Brain microvascular endothelial cell (primary cell): ENCODE data around the gene GGACT.

Experiments
- DNase-seq: peaks from one replicate; pipeline ENCODE4 v3.0.0-alpha.2; 2020
- H3K27ac ChIP-seq: fragments of 250-450 bp; sonication (Bioruptor Pico); 2 replicates; pipeline ENCODE4 v1.5.1; 2020; ENCODE audit warnings: mild to moderate bottlenecking, moderate library complexity
- H3K27me3 ChIP-seq: fragments of 250-450 bp; sonication (Bioruptor Pico); replicated peaks from 2 replicates; pipeline ENCODE4 v1.5.1; 2020; ENCODE audit warnings: mild to moderate bottlenecking
- H3K36me3 ChIP-seq: fragments of 250-450 bp; sonication (Bioruptor Pico); replicated peaks from 2 replicates; pipeline ENCODE4 v1.5.1; 2020; ENCODE audit warnings: mild to moderate bottlenecking
- H3K4me3 ChIP-seq: 2 replicates; pipeline ENCODE4 v1.5.1; 2011; ENCODE audit warnings: low read depth, mild to moderate bottlenecking, control low read depth, low read length, moderate library complexity
- CTCF ChIP-seq: IDR thresholded peaks from 2 replicates; pipeline ENCODE4 v1.5.1; 2011; ENCODE audit warnings: low read depth, mild to moderate bottlenecking, moderate library complexity, low read length, control low read depth, inconsistent platforms; ENCODE audit errors: missing control alignments
- in situ Hi-C: cut with HindIII; loops from 2 replicates; pipeline ENCODE4 v1.10.0; 2017; ENCODE audit warnings: low sequenced_read_pairs, low pct_ligation_motif_present

GGACT gene

GRCh38 chr13:100522618-100523309, 65.8 kb downstream of the GGACT start:
- Histone ChIP-seq H3K27ac (no peak overlapping the region), H3K27me3 (no peaks in the 10 kb centered on the region), H3K36me3 (no peaks in the 10 kb centered on the region), H3K4me3 (no peak overlapping the region)
- no peak for TF ChIP-seq CTCF
- no peak for DNase-seq
- in situ Hi-C loops, result no loop called here

GRCh38 chr13:100521851-100522617, 66.6 kb downstream of the GGACT start:
- H3K36me3 ChIP-seq, result no peaks in the 10 kb centered on the region
- DNase-seq, result no peak
- no peak overlapping the region for H3K4me3 ChIP-seq
- H3K27me3 ChIP-seq, result no peaks in the 10 kb centered on the region
- H3K27ac ChIP-seq, result no peak overlapping the region
- in situ Hi-C loops, result no loop called here
- no peak for TF ChIP-seq CTCF

GRCh38 chr13:100520936-100521850, 67.4 kb downstream of the GGACT start:
- peak overlapping the region; percentile 24 for H3K4me3 ChIP-seq

GRCh38 chr13:100519626-100520025, 69.0 kb downstream of the GGACT start:
- H3K36me3 ChIP-seq, result no peaks in the 10 kb centered on the region
- H3K27ac ChIP-seq, result no peak overlapping the region
- no peak for DNase-seq
- TF ChIP-seq CTCF, result no peak
- H3K27me3 ChIP-seq, result no peaks in the 10 kb centered on the region
- H3K4me3 ChIP-seq, result no peak overlapping the region
- in situ Hi-C loops, result no loop called here

More at GRCh38 chr13:100520936-100521850, 67.4 kb downstream of the GGACT start:
- peak; percentile 14 for TF ChIP-seq CTCF
- DNase-seq, result no peak
- Histone ChIP-seq H3K27ac (no peak overlapping the region), H3K27me3 (no peaks in the 10 kb centered on the region), H3K36me3 (no peaks in the 10 kb centered on the region)
- in situ Hi-C loops, result no loop called here

GRCh38 chr13:100518394-100519062, 70.1 kb downstream of the GGACT start:
- DNase-seq, result no peak
- no peak overlapping the region for H3K4me3 ChIP-seq
- in situ Hi-C loops, result no loop called here
- no peaks in the 10 kb centered on the region for H3K36me3 ChIP-seq
- H3K27ac ChIP-seq, result no peak overlapping the region
- no peak for TF ChIP-seq CTCF
- H3K27me3 ChIP-seq, result no peaks in the 10 kb centered on the region
